Trophoblast cell (in vitro differentiated cells and primary cell): Measurements from ENCODE around the gene PAPOLA.

Experiments
- DNase-seq, 2 donors: peaks; one replicate each; pipeline ENCODE4 v3.0.0-alpha.2; 2016
- H2AFZ ChIP-seq: 2 replicates; pipeline ENCODE4 v1.6.1; 2013; ENCODE audit warnings: low read length, moderate library complexity, mild to moderate bottlenecking; ENCODE audit not compliant: insufficient read depth, poor library complexity
- H2AK5ac ChIP-seq: 2 replicates; pipeline ENCODE4 v1.6.1; 2013; ENCODE audit warnings: mild to moderate bottlenecking, low read length
- H2BK120ac ChIP-seq: 2 replicates; pipeline ENCODE4 v1.6.1; 2013; ENCODE audit warnings: low read length, mild to moderate bottlenecking, moderate library complexity; ENCODE audit not compliant: insufficient read depth, poor library complexity
- H2BK12ac ChIP-seq: 2 replicates; pipeline ENCODE4 v1.6.1; 2013; ENCODE audit warnings: mild to moderate bottlenecking, low read length, moderate library complexity
- H2BK5ac ChIP-seq: 2 replicates; pipeline ENCODE4 v1.6.1; 2013; ENCODE audit warnings: low read length, low read depth, moderate library complexity, mild to moderate bottlenecking; ENCODE audit not compliant: poor library complexity
- H3K14ac ChIP-seq: 2 replicates; pipeline ENCODE4 v1.6.1; 2013; ENCODE audit warnings: mild to moderate bottlenecking, low read length
- H3K18ac ChIP-seq: 2 replicates; pipeline ENCODE4 v1.6.1; 2013; ENCODE audit warnings: mild to moderate bottlenecking, low read length
- H3K23ac ChIP-seq: 2 replicates; pipeline ENCODE4 v1.6.1; 2013; ENCODE audit warnings: low read length
- H3K27ac ChIP-seq: 2 replicates; pipeline ENCODE4 v1.5.1; 2013; ENCODE audit warnings: low read depth, mild to moderate bottlenecking, inconsistent platforms, low read length, moderate library complexity
- H3K27me3 ChIP-seq: 2 replicates; pipeline ENCODE4 v1.6.1; 2013; ENCODE audit warnings: inconsistent platforms, mild to moderate bottlenecking, low read length, moderate library complexity; ENCODE audit not compliant: insufficient read depth
- H3K36me3 ChIP-seq, 2 experiments: 1 replicate in 1 of 2; 2 replicates in 1 of 2; pipeline ENCODE4 v1.6.1; 2013; ENCODE audit warnings: low read length in 2 of 2, mild to moderate bottlenecking in 2 of 2, moderate library complexity in 1 of 2; ENCODE audit not compliant: insufficient read depth in 2 of 2, control insufficient read depth in 1 of 2
- H3K4ac ChIP-seq: 2 replicates; pipeline ENCODE4 v1.6.1; 2013; ENCODE audit warnings: low read depth, mild to moderate bottlenecking, low read length, moderate library complexity
- H3K4me1 ChIP-seq, 2 experiments: 1 replicate in 1 of 2; 2 replicates in 1 of 2; pipeline ENCODE4 v1.6.1; 2013; ENCODE audit warnings: low read length in 2 of 2, mild to moderate bottlenecking in 2 of 2, moderate library complexity in 1 of 2; ENCODE audit not compliant: insufficient read depth in 2 of 2, control insufficient read depth in 1 of 2
- H3K4me2 ChIP-seq: 2 replicates; pipeline ENCODE4 v1.6.1; 2013; ENCODE audit warnings: inconsistent platforms, mild to moderate bottlenecking, low read length, moderate library complexity
- H3K4me3 ChIP-seq: 2 replicates; pipeline ENCODE4 v1.5.1; 2013; ENCODE audit warnings: mild to moderate bottlenecking, low read depth, low read length, inconsistent platforms
- H3K79me1 ChIP-seq: one replicate; pipeline ENCODE4 v1.6.1; 2013; ENCODE audit warnings: low read length
- H3K79me2 ChIP-seq: 2 replicates; pipeline ENCODE4 v1.6.1; 2013; ENCODE audit warnings: low read length, mild to moderate bottlenecking; ENCODE audit not compliant: control insufficient read depth, insufficient read depth, poor library complexity
- H3K9ac ChIP-seq: 2 replicates; pipeline ENCODE4 v1.6.1; 2013; ENCODE audit warnings: mild to moderate bottlenecking, low read length
- H3K9me3 ChIP-seq: 2 replicates; pipeline ENCODE4 v1.6.1; 2013; ENCODE audit warnings: low read depth, mild to moderate bottlenecking, control low read depth, inconsistent platforms, low read length; ENCODE audit not compliant: insufficient read depth
- H4K12ac ChIP-seq: 2 replicates; pipeline ENCODE4 v1.6.1; 2013; ENCODE audit warnings: low read depth, mild to moderate bottlenecking, low read length, moderate library complexity
- H4K8ac ChIP-seq: 2 replicates; pipeline ENCODE4 v1.6.1; 2013; ENCODE audit warnings: low read depth, mild to moderate bottlenecking, low read length, moderate library complexity
- H4K91ac ChIP-seq: one replicate; pipeline ENCODE4 v1.6.1; 2013; ENCODE audit warnings: low read depth, mild to moderate bottlenecking, low read length, moderate library complexity
- WGBS: extraction: QIAGEN DNeasy Blood & Tissue Kit; methylation state at CpG from one replicate; pipeline ENCODE4 v1.1.7; 2013; ENCODE audit warnings: missing lambda C conversion rate; ENCODE audit not compliant: insufficient read length, insufficient coverage; ENCODE audit errors: extremely low coverage; 5-methylcytosine and 5-hydroxymethylcytosine counted together

PAPOLA gene

DNA sequence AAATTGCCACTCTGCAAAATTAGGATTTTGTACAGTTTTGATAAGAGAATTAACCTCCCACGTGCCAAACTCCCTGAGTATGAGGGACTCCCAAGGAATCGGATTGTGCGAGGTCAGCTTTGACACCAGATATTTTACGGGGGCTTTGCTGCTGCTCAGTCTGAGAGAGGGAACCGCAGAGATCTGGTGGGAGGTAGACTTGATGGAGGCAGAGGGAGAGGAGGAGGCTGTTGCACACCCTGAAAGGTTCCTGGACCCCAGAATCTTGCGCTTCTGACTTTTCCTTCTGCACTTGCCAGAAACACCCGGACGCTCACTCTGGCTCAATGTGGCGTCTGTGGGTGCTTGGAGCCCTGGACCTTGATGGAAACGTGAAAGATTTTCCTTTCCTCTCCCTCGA lies 83.9 kb downstream of the PAPOLA start:
- Histone ChIP-seq H2BK12ac (no peak overlapping the region), H4K12ac (no peak overlapping the region), H3K79me2 (no peaks in the 10 kb centered on the region), H2BK5ac (no peak overlapping the region), H3K23ac (no peak overlapping the region), H3K4ac (no peak overlapping the region), H3K4me1 (no peaks in the 10 kb centered on the region), H4K91ac (no peak overlapping the region), H2BK120ac (no peak overlapping the region), H4K8ac (no peak overlapping the region), H3K27me3 (no peaks in the 10 kb centered on the region), H2AK5ac (no peak overlapping the region), H3K36me3 (no peaks in the 10 kb centered on the region), H2AFZ (no peak overlapping the region), H3K4me3 (no peak overlapping the region), H3K27ac (no peak overlapping the region), H3K79me1 (no peaks in the 10 kb centered on the region), H3K9me3 (peaks cover 2% of the 10 kb centered on the region), H3K9ac (no peak overlapping the region), H3K4me2 (no peak overlapping the region), H3K14ac (no peak overlapping the region), H3K18ac (no peak overlapping the region)
- no CpG with 5 or more reads among the region's 11 CpGs for WGBS
- no peak for DNase-seq

DNA sequence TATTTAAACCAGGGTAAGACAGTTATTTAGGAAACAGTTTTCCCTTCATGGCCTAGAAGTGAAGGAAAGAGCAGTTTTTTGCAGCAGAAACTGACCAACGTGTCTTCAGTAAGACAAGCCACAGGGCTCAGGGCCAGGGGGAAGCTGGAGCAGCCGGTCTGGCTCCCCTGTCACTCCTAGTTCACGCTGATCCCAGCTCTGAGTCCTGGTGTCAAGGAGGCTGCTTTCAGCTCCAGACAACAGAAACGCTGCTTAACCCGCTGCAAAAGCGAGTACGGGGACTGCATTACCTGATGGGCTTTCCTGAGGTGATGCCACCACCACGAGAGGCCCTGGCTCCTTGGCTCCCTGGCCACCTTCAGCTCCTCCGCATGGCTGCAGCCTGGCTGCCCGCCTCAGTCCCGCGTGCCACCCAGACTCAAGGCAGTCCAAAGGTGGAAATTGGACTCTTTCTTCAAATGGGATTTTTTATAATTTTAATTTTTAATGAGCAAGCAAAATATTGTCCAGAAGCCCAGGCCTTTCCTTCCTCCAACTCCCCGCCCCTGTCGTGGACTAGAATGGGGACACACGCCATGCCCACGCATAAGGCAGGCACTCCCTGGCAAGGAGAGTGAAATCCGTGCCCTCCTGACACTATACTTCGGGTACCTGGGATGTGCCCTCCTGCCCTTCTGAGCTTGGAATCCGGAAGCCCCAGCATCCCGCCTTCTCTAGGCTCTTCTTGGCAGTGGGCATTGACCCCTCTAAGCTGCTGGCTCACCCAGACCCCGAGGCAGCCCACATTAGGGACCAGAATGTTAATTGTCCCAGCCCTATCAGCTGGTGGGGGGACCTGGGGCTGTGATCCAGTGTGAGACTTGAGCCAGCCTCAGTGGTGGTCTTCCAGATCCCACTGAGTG lies 85.0 kb downstream of the PAPOLA start:
- H4K91ac ChIP-seq: no peak overlapping the region
- H3K18ac ChIP-seq: no peak overlapping the region
- H4K12ac ChIP-seq: no peak overlapping the region
- no peak overlapping the region for H3K27ac ChIP-seq
- no CpG with 5 or more reads among the region's 21 CpGs for WGBS
- H3K27me3 ChIP-seq: no peaks in the 10 kb centered on the region
- no peak overlapping the region for H3K23ac ChIP-seq
- H2AFZ ChIP-seq: no peak overlapping the region
- no peaks in the 10 kb centered on the region for H3K36me3 ChIP-seq
- no peak overlapping the region for H3K4me3 ChIP-seq
- H3K79me1 ChIP-seq: no peaks in the 10 kb centered on the region
- H2BK5ac ChIP-seq: no peak overlapping the region
- H3K79me2 ChIP-seq: no peaks in the 10 kb centered on the region
- H3K4me2 ChIP-seq: no peak overlapping the region
- H2BK12ac ChIP-seq: no peak overlapping the region
- H2BK120ac ChIP-seq: no peak overlapping the region
- no peak overlapping the region for H2AK5ac ChIP-seq
- H3K4me1 ChIP-seq: no peaks in the 10 kb centered on the region
- no peak overlapping the region for H4K8ac ChIP-seq
- no peak overlapping the region for H3K9ac ChIP-seq
- H3K9me3 ChIP-seq: peaks cover 2% of the 10 kb centered on the region
- no peak overlapping the region for H3K14ac ChIP-seq
- no peak for DNase-seq
- no peak overlapping the region for H3K4ac ChIP-seq

DNA sequence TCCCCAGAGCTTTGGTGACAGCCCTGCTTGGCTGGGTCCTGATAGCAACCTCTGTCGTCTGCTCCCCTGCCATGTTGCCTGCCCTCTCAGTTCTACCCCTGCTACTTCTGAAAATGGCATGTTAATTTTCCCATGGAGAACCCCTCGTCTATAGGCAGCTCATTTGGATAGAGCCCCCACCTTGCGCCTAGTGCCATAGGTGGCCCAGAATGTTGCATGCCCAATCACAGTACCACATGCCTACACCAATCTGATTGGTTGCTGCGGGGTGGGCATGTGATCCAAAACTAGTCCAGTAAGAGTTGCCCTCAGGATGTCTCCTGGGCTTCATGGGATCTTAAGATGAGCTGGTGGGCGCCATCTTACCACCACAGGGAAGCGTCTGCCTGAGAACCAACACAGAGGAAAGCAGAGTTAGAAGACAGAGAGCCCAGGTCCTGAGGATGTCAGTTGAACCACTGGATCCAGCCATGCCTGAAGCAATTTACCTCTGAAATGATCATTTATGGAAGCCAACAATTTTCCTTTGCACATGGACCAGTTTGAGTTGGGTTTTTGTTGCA lies 85.7 kb downstream of the PAPOLA start:
- Histone ChIP-seq H3K18ac (no peak overlapping the region), H3K14ac (no peak overlapping the region), H2AK5ac (no peak overlapping the region), H4K12ac (no peak overlapping the region), H3K23ac (no peak overlapping the region), H2BK120ac (no peak overlapping the region), H3K9ac (no peak overlapping the region), H2BK12ac (no peak overlapping the region), H2AFZ (no peak overlapping the region), H3K9me3 (peaks cover 2% of the 10 kb centered on the region), H3K4me1 (no peaks in the 10 kb centered on the region), H3K4me3 (no peak overlapping the region), H3K36me3 (no peaks in the 10 kb centered on the region), H4K91ac (no peak overlapping the region), H3K4ac (no peak overlapping the region), H3K79me1 (no peaks in the 10 kb centered on the region), H2BK5ac (no peak overlapping the region), H3K27me3 (no peaks in the 10 kb centered on the region), H3K79me2 (no peaks in the 10 kb centered on the region), H3K4me2 (no peak overlapping the region), H3K27ac (no peak overlapping the region), H4K8ac (no peak overlapping the region)
- WGBS: no CpG with 5 or more reads among the region's 6 CpGs
- no peak for DNase-seq

DNA sequence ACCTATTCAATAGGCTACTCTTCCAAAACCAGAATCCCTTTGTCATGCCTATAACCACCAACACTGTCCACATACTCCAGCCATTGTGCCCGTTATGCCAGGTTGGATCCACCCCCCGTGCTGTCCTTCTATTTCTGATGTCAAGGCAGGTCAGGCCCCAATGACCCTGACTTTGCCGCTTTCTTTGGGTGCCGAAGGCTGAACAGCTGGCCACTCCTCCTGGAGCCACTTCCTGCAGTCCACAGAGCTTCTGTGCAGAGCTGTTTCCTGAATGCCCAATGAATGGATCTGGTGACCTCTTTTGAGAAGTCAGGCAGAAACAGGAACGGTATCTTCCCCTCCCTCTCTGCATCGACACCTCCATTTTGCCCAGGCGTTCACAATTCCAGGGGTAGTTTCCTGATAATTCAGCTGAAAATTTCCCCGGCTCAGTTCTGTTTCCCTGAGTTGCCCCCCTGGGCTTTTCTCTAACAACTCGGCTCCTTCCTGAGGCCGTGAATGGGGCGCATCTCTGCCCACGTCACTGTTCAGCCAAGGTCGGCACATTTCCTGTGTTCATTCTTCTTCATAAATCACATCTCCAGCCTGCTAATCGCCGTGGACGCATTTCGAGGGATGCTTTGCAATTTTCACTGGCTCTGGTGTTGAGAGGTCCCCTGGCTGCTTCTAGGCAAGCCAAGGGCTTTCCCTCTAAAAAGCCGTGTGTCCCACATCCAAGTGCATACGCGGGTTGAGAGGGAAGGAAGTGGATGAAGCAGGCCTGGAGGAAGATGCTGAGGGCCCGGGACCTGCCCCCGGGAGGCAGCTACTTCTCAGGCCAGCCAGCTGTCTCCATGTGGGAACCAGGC lies 86.5 kb downstream of the PAPOLA start:
- Histone ChIP-seq H4K91ac (no peak overlapping the region), H2AFZ (no peak overlapping the region), H3K18ac (no peak overlapping the region)

More for the DNA sequence above, 86.5 kb downstream of the PAPOLA start:
- Histone ChIP-seq H3K23ac (no peak overlapping the region), H3K79me2 (no peaks in the 10 kb centered on the region), H3K4me1 (no peaks in the 10 kb centered on the region), H4K8ac (no peak overlapping the region), H2BK120ac (no peak overlapping the region), H4K12ac (no peak overlapping the region), H3K9ac (no peak overlapping the region), H2AK5ac (no peak overlapping the region), H3K4me3 (no peak overlapping the region), H2BK12ac (no peak overlapping the region), H3K4me2 (no peak overlapping the region), H3K9me3 (peaks cover under 1% of the 10 kb centered on the region), H3K14ac (no peak overlapping the region), H3K4ac (no peak overlapping the region), H2BK5ac (no peak overlapping the region), H3K27me3 (no peaks in the 10 kb centered on the region), H3K79me1 (no peaks in the 10 kb centered on the region), H3K36me3 (no peaks in the 10 kb centered on the region), H3K27ac (no peak overlapping the region)
- no CpG with 5 or more reads among the region's 22 CpGs for WGBS
- no peak for DNase-seq
